Ishikawa (cell line): Measurements from ENCODE around the gene STING1.

Experiments used
- CEBPB ChIP-seq: IDR thresholded peaks from 2 replicates; pipeline ENCODE4 v1.6.1; 2012
- CREB1 ChIP-seq: IDR thresholded peaks from 2 replicates; pipeline ENCODE4 v1.6.1; 2012; ENCODE audit warnings: low read depth
- EGR1 ChIP-seq: IDR thresholded peaks from 2 replicates; pipeline ENCODE4 v1.6.1; 2012
- EP300 ChIP-seq: IDR thresholded peaks from 2 replicates; pipeline ENCODE4 v1.6.1; 2012; ENCODE audit warnings: borderline replicate concordance
- FOXM1 ChIP-seq: IDR thresholded peaks from 2 replicates; pipeline ENCODE4 v1.6.1; 2012; ENCODE audit warnings: low read depth, borderline replicate concordance
- MAX ChIP-seq: IDR thresholded peaks from 2 replicates; pipeline ENCODE4 v1.6.1; 2012
- NFIC ChIP-seq: IDR thresholded peaks from 2 replicates; pipeline ENCODE4 v1.6.1; 2012
- RAD21 ChIP-seq: IDR thresholded peaks from 2 replicates; pipeline ENCODE4 v1.6.1; 2012; ENCODE audit warnings: low read depth
- REST ChIP-seq: IDR thresholded peaks from 2 replicates; pipeline ENCODE4 v1.6.1; 2012; ENCODE audit warnings: low read depth, mild to moderate bottlenecking
- TAF1 ChIP-seq: IDR thresholded peaks from 2 replicates; pipeline ENCODE4 v1.6.1; 2012; ENCODE audit warnings: low read depth, mild to moderate bottlenecking
- TCF12 ChIP-seq: IDR thresholded peaks from 2 replicates; pipeline ENCODE4 v1.6.1; 2012; ENCODE audit warnings: low read depth
- TEAD4 ChIP-seq: IDR thresholded peaks from 2 replicates; pipeline ENCODE4 v1.6.1; 2012
- USF1 ChIP-seq: IDR thresholded peaks from 2 replicates; pipeline ENCODE4 v1.6.1; 2012
- YY1 ChIP-seq: IDR thresholded peaks from 2 replicates; pipeline ENCODE4 v1.6.1; 2012; ENCODE audit warnings: low read depth
- ZBTB7A ChIP-seq: IDR thresholded peaks from 2 replicates; pipeline ENCODE4 v1.6.1; 2012; ENCODE audit warnings: low read depth

The STING1 gene

GRCh38 chr5:139481122-139481533 lies 1.4 kb downstream of the STING1 start:
- no peak for TF ChIP-seq TCF12
- no peak for TF ChIP-seq EGR1
- no peak for TF ChIP-seq USF1
- TF ChIP-seq RAD21: no peak
- no peak for TF ChIP-seq EP300
- TF ChIP-seq ZBTB7A: no peak
- no peak for TF ChIP-seq TEAD4
- no peak for TF ChIP-seq MAX
- TF ChIP-seq REST: no peak
- TF ChIP-seq CREB1: no peak
- no peak for TF ChIP-seq CEBPB
- TF ChIP-seq YY1: no peak
- no peak for TF ChIP-seq FOXM1
- TF ChIP-seq NFIC: no peak
- TF ChIP-seq TAF1: no peak

DNA sequence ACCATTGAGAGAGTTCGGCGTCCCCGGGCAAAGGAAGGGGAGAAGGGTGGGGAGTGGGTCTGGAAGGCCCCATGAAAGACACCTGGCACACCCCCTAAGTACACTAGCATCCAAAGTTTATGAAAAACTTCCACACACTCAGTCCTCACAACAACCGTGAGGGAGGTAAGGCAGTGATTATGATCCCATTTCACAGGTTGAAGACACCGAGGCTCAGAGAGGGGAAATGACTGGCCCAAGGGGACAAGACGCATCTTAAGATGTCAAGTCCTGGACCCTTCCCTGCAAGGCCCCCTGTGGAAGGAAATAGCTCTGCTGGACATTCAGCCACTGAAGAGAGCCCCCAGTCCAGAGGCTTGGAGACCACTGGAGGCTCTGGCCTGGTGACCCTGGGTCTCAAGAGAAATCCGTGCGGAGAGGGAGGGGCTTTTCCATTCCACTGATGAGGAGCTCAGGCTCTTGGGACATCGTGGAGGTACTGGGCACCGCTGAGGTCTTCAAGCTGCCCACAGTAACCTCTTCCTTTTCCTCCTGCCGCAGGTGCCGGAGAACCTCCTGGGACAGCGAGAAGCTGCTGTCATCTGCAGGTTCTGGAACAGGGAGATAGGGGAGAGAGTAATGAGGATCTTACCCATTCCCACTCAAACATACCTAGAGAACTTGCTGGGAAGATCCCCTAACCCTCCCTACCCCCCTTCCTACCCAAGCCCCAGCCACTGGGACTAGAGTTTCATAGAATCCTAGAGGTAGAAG lies 6.5 kb downstream of the STING1 start:
- no peak for TF ChIP-seq TAF1
- TF ChIP-seq CREB1: no peak
- no peak for TF ChIP-seq YY1
- no peak for TF ChIP-seq MAX
- no peak for TF ChIP-seq TCF12
- TF ChIP-seq CEBPB: no peak
- no peak for TF ChIP-seq TEAD4
- no peak for TF ChIP-seq EP300
- TF ChIP-seq NFIC: no peak
- no peak for TF ChIP-seq ZBTB7A
- no peak for TF ChIP-seq USF1
- no peak for TF ChIP-seq EGR1
- TF ChIP-seq RAD21: no peak

- no peak for TF ChIP-seq TEAD4
- no peak for TF ChIP-seq TCF12
- TF ChIP-seq CEBPB: peak; percentile 73
Observed at GRCh38 chr5:139474890-139475791, 7.4 kb downstream of the STING1 start.

- TF ChIP-seq EGR1 (no peak), TAF1 (no peak), ZBTB7A (no peak), EP300 (no peak), MAX (no peak), CREB1 (no peak), RAD21 (no peak), TCF12 (no peak), TEAD4 (no peak), USF1 (no peak), CEBPB (no peak), NFIC (no peak)
Observed at GRCh38 chr5:139473565-139473964, 9.0 kb downstream of the STING1 start.

DNA sequence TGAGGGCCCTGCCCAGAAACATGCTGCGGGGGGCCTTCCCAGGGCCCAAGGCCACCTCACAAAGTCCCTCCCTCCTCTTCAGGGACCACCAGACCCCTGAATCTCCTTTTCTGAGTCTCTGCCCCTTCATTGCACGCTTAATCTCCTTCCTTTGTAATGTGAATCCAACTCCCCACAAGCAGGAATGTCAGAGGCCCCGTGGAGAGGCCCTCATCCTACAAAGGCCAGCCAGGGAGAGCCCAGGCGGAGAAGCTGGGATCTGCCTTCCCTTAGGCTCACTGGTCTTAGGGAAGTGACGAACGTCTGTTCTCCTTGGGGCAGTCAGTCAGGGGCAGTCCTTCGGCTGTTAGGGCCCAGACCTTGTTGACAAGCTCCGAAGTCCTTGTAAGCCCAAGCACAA lies 9.5 kb downstream of the STING1 start:
- TF ChIP-seq ZBTB7A (no peak), RAD21 (no peak), TCF12 (no peak), FOXM1 (no peak), CEBPB (no peak), EP300 (no peak), TEAD4 (no peak), YY1 (no peak), USF1 (no peak), NFIC (no peak)
